T-cell (primary cell): ENCODE measurements around the gene H2BW1. TPM values are rescaled to one million over a fixed set of nuclear protein-coding genes. Genes with fewer than 3 reads are reported as not detected.
"Not testable (repeated sequence)": the region's sequence is repeated elsewhere in the genome, so short reads cannot be mapped to it uniquely, and the experiment has no call there.

Experiments used
- ATAC-seq, 4 experiments: fragments of 200-7000 bp in 3 of 4; fragments of 150-1000 bp in 1 of 4; cut with Tn5 transposase; replicated peaks in 1 of 4; 1 replicate in 3 of 4; 2 replicates in 1 of 4; pipeline ENCODE4 v1.10.0; 2021; ENCODE audit warnings: moderate library complexity in 3 of 4, mild to moderate bottlenecking in 2 of 4, moderate number of reproducible peaks in 1 of 4
- CTCF ChIA-PET, 2 donors: fragments of 300-600 bp; sonication (Branson Sonifier 250); formaldehyde crosslinking; loops; one replicate each; lab custom pipeline; 2022; ENCODE audit warnings: antibody characterized with exemption in 2 of 2; lab: Charles Lee
- POLR2A ChIA-PET, 2 donors: fragments of 300-600 bp; sonication (Branson Sonifier 250); formaldehyde crosslinking; loops; one replicate each; lab custom pipeline; 2022; ENCODE audit warnings: antibody characterized with exemption in 2 of 2; lab: Charles Lee
- DNase-seq, 35 experiments: peaks; one replicate each; pipeline versions ENCODE4 v3.0.0 to v3.0.0-alpha.2; 2013 to 2023
- H3K27ac ChIP-seq: one replicate; pipeline ENCODE4 v1.5.1; 2013; ENCODE audit warnings: low read length
- H3K27me3 ChIP-seq, 2 experiments: replicated peaks in 1 of 2; 1 replicate in 1 of 2; 2 replicates in 1 of 2; pipeline versions ENCODE4 v1.6.1 to v1.7.0; 2013; ENCODE audit warnings: low read length in 1 of 2, mixed read lengths in 1 of 2; ENCODE audit not compliant: control insufficient read depth in 2 of 2, insufficient read depth in 2 of 2; ENCODE audit errors: extremely low read depth in 1 of 2
- H3K36me3 ChIP-seq, 2 donors: 1 replicate in 1 of 2; 2 replicates in 1 of 2; pipeline versions ENCODE4 v1.6.1 to v1.7.0; 2013; ENCODE audit warnings: low read length in 1 of 2; ENCODE audit not compliant: control insufficient read depth in 2 of 2, insufficient read depth in 1 of 2; ENCODE audit errors: extremely low read depth in 1 of 2
- H3K4me1 ChIP-seq, 2 experiments: 1 replicate in 1 of 2; 2 replicates in 1 of 2; pipeline versions ENCODE4 v1.6.1 to v1.7.0; 2013; ENCODE audit warnings: low read length in 2 of 2, mixed read lengths in 1 of 2; ENCODE audit not compliant: insufficient read depth in 2 of 2, control insufficient read depth in 1 of 2; ENCODE audit errors: extremely low read depth in 1 of 2
- H3K4me3 ChIP-seq, 2 donors: 1 replicate in 1 of 2; 2 replicates in 1 of 2; pipeline versions ENCODE4 v1.5.1 to v1.7.0; 2013; ENCODE audit warnings: mild to moderate bottlenecking in 2 of 2, low read length in 1 of 2, moderate library complexity in 1 of 2; ENCODE audit not compliant: control insufficient read depth in 1 of 2; ENCODE audit errors: extremely low read depth in 1 of 2
- H3K9me3 ChIP-seq: 2 replicates; pipeline ENCODE4 v1.7.0; 2013
- H3K27ac Mint-ChIP-seq, 2 donors: one replicate each; pipeline ENCODE4 v1.8.0; 2020 to 2021; ENCODE audit warnings: mild to moderate bottlenecking in 2 of 2, mixed read lengths in 2 of 2
- H3K27me3 Mint-ChIP-seq, 2 donors: one replicate each; pipeline ENCODE4 v1.8.0; 2021 to 2022; ENCODE audit warnings: mixed read lengths in 2 of 2
- H3K36me3 Mint-ChIP-seq: one replicate; pipeline ENCODE4 v1.8.0; 2021; ENCODE audit warnings: mixed read lengths
- H3K4me1 Mint-ChIP-seq, 3 donors: one replicate each; pipeline ENCODE4 v1.8.0; 2020 to 2022; ENCODE audit warnings: mixed read lengths in 3 of 3, mild to moderate bottlenecking in 1 of 3
- H3K4me3 Mint-ChIP-seq, 3 donors: one replicate each; pipeline ENCODE4 v1.8.0; 2020 to 2022; ENCODE audit warnings: mild to moderate bottlenecking in 3 of 3, mixed read lengths in 3 of 3, moderate library complexity in 3 of 3
- H3K9me3 Mint-ChIP-seq, 3 donors: one replicate each; pipeline ENCODE4 v1.8.0; 2020 to 2022; ENCODE audit warnings: mixed read lengths in 3 of 3
- WGBS: methylation state at CpG from one replicate; pipeline ENCODE4 v1.1.5; 2013; ENCODE audit warnings: missing lambda C conversion rate; ENCODE audit not compliant: insufficient coverage; 5-methylcytosine and 5-hydroxymethylcytosine counted together
- total RNA-seq, 35 experiments: library from RNA in 6 of 35; stranded (reverse) in 6 of 35; fragments of 120-200 nt in 1 of 35; gene quantifications; one replicate each; pipeline versions ENCODE4 v1.2.1 to v1.2.4 and lab custom pipeline; 2013 to 2026

The H2BW1 gene
- total RNA-seq, 5 donors from 2014 or later (not counting 1 experiment from before 2014, with no cell fraction given) = not detected

GRCh38 chrX:103983508-103983907 is 30.0 kb downstream of the H2BW1 start:
- POLR2A ChIA-PET = not testable (repeated sequence)

GRCh38 chrX:103962411-103963278 is 50.9 kb downstream of the H2BW1 start, which contains the start of gene TMSB15B:
TSS of gene TMSB15B (plus strand) at chrX:103962627.
- H3K4me3 Mint-ChIP-seq, H3K36me3 Mint-ChIP-seq, POLR2A ChIA-PET, DNase-seq, H3K27me3 Mint-ChIP-seq, CTCF ChIA-PET, H3K36me3 ChIP-seq, H3K27me3 ChIP-seq, H3K27ac Mint-ChIP-seq, H3K4me1 ChIP-seq, H3K9me3 Mint-ChIP-seq, H3K4me1 Mint-ChIP-seq, H3K27ac ChIP-seq, H3K4me3 ChIP-seq, H3K9me3 ChIP-seq: not testable (repeated sequence)
- WGBS = no CpG with 5 or more reads among the region's 55 CpGs
- ATAC-seq = peak; percentile 97 to 99 (median 98)

More at GRCh38 chrX:103983508-103983907, 30.0 kb downstream of the H2BW1 start:
- no CpG with 5 or more reads among the region's 13 CpGs for WGBS
- H3K4me1 ChIP-seq, H3K4me1 Mint-ChIP-seq, H3K4me3 ChIP-seq, H3K4me3 Mint-ChIP-seq, H3K27me3 Mint-ChIP-seq, H3K27ac ChIP-seq, CTCF ChIA-PET, H3K9me3 ChIP-seq, H3K27ac Mint-ChIP-seq, DNase-seq, ATAC-seq, H3K27me3 ChIP-seq, H3K9me3 Mint-ChIP-seq, H3K36me3 Mint-ChIP-seq, H3K36me3 ChIP-seq: not testable (repeated sequence)

Other genes with a start within 250 kb of the H2BW1 start
- gene PLP1, start 236.9 kb downstream of the H2BW1 start, total RNA-seq = not detected
- gene RAB9B, start 181.5 kb downstream of the H2BW1 start, total RNA-seq = under 1 TPM; 0.15 to 0.41 (median 0.20) TPM
- 1 to 10 TPM; 4.1 to 9.1 (median 5.0) TPM for gene TMSB15B, start 51.1 kb downstream of the H2BW1 start, total RNA-seq
- gene H2BW2, start 26.2 kb upstream of the H2BW1 start, total RNA-seq = not detected
- gene TMSB15C, start 62.5 kb upstream of the H2BW1 start, total RNA-seq = 1 to 10 TPM; 2.1 to 3.5 (median 2.7) TPM
- 10 to 100 TPM in 3 of 5 donors, 1 to 10 TPM in 2; 2.7 to 18.4 (median 10.3) TPM for gene ZCCHC18, start 98.8 kb upstream of the H2BW1 start, total RNA-seq
- gene SLC25A53, start 143.3 kb upstream of the H2BW1 start, total RNA-seq = 10 to 100 TPM; 10.1 to 20.2 (median 16.2) TPM
- gene FAM199X, start 152.7 kb upstream of the H2BW1 start, total RNA-seq = 10 to 100 TPM; 15.3 to 17.2 (median 16.2) TPM
- gene ESX1, start 241.2 kb upstream of the H2BW1 start, total RNA-seq = not detected